BE2C (cell line): ENCODE data around the gene CADPS2.

Experiments
- DNase-seq: peaks from one replicate; pipeline ENCODE4 v3.0.0-alpha.2; 2020
- H3K27me3 ChIP-seq: fragments of 250-450 bp; sonication (Bioruptor Pico); 2 replicates; pipeline ENCODE4 v1.5.1; 2020; ENCODE audit warnings: mild to moderate bottlenecking
- H3K36me3 ChIP-seq: fragments of 250-450 bp; sonication (Bioruptor Pico); 2 replicates; pipeline ENCODE4 v1.5.1; 2020; ENCODE audit warnings: mild to moderate bottlenecking
- H3K4me1 ChIP-seq: fragments of 250-450 bp; sonication (Bioruptor Pico); 2 replicates; pipeline ENCODE4 v1.5.1; 2020
- H3K4me3 ChIP-seq: 2 replicates; pipeline ENCODE4 v1.5.1; 2011; ENCODE audit warnings: low read depth, low read length
- H3K9me3 ChIP-seq: fragments of 250-450 bp; sonication (Bioruptor Pico); 2 replicates; pipeline ENCODE4 v1.5.1; 2020
- CTCF ChIP-seq: IDR thresholded peaks from 2 replicates; pipeline ENCODE4 v1.5.1; 2012; ENCODE audit warnings: mild to moderate bottlenecking, low read depth, low read length

CADPS2 gene

GRCh38 chr7:122600630-122601029 is 285.6 kb downstream of the CADPS2 start:
- Histone ChIP-seq H3K9me3 (no peaks in the 10 kb centered on the region), H3K36me3 (no peaks in the 10 kb centered on the region), H3K4me3 (no peak overlapping the region), H3K27me3 (no peaks in the 10 kb centered on the region), H3K4me1 (no peaks in the 10 kb centered on the region)
- TF ChIP-seq CTCF = no peak
- no peak for DNase-seq

- H3K36me3 ChIP-seq = no peaks in the 10 kb centered on the region
- DNase-seq = no peak
- no peak for TF ChIP-seq CTCF
- H3K4me3 ChIP-seq = no peak overlapping the region
- no peaks in the 10 kb centered on the region for H3K4me1 ChIP-seq
- H3K9me3 ChIP-seq = no peaks in the 10 kb centered on the region
- H3K27me3 ChIP-seq = no peaks in the 10 kb centered on the region
Observed at GRCh38 chr7:122600042-122600441, 286.2 kb downstream of the CADPS2 start.

GRCh38 chr7:122597277-122597676 is 289.0 kb downstream of the CADPS2 start:
- no peak for TF ChIP-seq CTCF
- H3K27me3 ChIP-seq = no peaks in the 10 kb centered on the region
- no peak for DNase-seq
- no peak overlapping the region for H3K4me3 ChIP-seq
- H3K9me3 ChIP-seq = no peaks in the 10 kb centered on the region
- H3K4me1 ChIP-seq = no peaks in the 10 kb centered on the region
- no peaks in the 10 kb centered on the region for H3K36me3 ChIP-seq

- Histone ChIP-seq H3K4me1 (no peaks in the 10 kb centered on the region), H3K27me3 (no peaks in the 10 kb centered on the region), H3K9me3 (no peaks in the 10 kb centered on the region), H3K36me3 (no peaks in the 10 kb centered on the region), H3K4me3 (no peak overlapping the region)
- no peak for DNase-seq
- no peak for TF ChIP-seq CTCF
Observed at GRCh38 chr7:122595885-122596284, 290.4 kb downstream of the CADPS2 start.

- Histone ChIP-seq H3K27me3 (no peaks in the 10 kb centered on the region), H3K36me3 (no peaks in the 10 kb centered on the region), H3K4me3 (no peak overlapping the region), H3K9me3 (no peaks in the 10 kb centered on the region), H3K4me1 (no peaks in the 10 kb centered on the region)
- DNase-seq = no peak
- no peak for TF ChIP-seq CTCF
Observed at GRCh38 chr7:122588621-122589020, 297.6 kb downstream of the CADPS2 start.

- H3K27me3 ChIP-seq = no peaks in the 10 kb centered on the region
- no peaks in the 10 kb centered on the region for H3K4me1 ChIP-seq
- H3K4me3 ChIP-seq = no peak overlapping the region
- DNase-seq = no peak
- no peak for TF ChIP-seq CTCF
- no peaks in the 10 kb centered on the region for H3K36me3 ChIP-seq
- H3K9me3 ChIP-seq = no peaks in the 10 kb centered on the region
Observed at GRCh38 chr7:122584676-122585251, 301.5 kb downstream of the CADPS2 start.
